WTC11 (cell line): ENCODE results near the gene ICAM1. TPM values are rescaled to one million over a fixed set of nuclear protein-coding genes. Genes with fewer than 3 reads are reported as not detected.

ENCODE experiments used
- ATAC-seq: fragments of 200-7000 bp; cut with Tn5 transposase; 2 replicates; pipeline ENCODE4 v1.10.0; 2021; ENCODE audit warnings: mild to moderate bottlenecking, moderate library complexity
- CTCF ChIA-PET: fragments of 300-600 bp; sonication (Branson Sonifier 250); formaldehyde crosslinking; loops from one replicate; lab custom pipeline; 2021; ENCODE audit warnings: antibody characterized with exemption; lab: Charles Lee
- POLR2A ChIA-PET: fragments of 350-600 bp; sonication (Branson Sonifier 250); formaldehyde crosslinking; loops from one replicate; lab custom pipeline; 2021; ENCODE audit warnings: antibody characterized with exemption; lab: Charles Lee
- DNase-seq: peaks from one replicate; pipeline ENCODE4 v3.0.0; 2021; ENCODE audit warnings: low spot score
- H3K27ac Mint-ChIP-seq: 2 replicates; pipeline ENCODE4 v1.8.0; 2021; ENCODE audit warnings: mixed read lengths
- H3K27me3 Mint-ChIP-seq: 2 replicates; pipeline ENCODE4 v1.8.0; 2021; ENCODE audit warnings: low read depth, mild to moderate bottlenecking, moderate library complexity, mixed read lengths
- H3K36me3 Mint-ChIP-seq: 2 replicates; pipeline ENCODE4 v1.8.0; 2021; ENCODE audit warnings: mixed read lengths
- H3K4me1 Mint-ChIP-seq: 2 replicates; pipeline ENCODE4 v1.8.0; 2022; ENCODE audit warnings: mixed read lengths
- H3K4me3 Mint-ChIP-seq: 2 replicates; pipeline ENCODE4 v1.8.0; 2021; ENCODE audit warnings: mild to moderate bottlenecking, moderate library complexity, mixed read lengths
- H3K9me3 Mint-ChIP-seq: 2 replicates; pipeline ENCODE4 v1.8.0; 2021; ENCODE audit warnings: mixed read lengths
- AFF4 ChIP-seq: sonication (generic); formaldehyde crosslinking; IDR thresholded peaks from 2 replicates; pipeline ENCODE4 v1.8.1; 2023; ENCODE audit warnings: mild to moderate bottlenecking, missing genetic modification reagents, borderline replicate concordance
- ARID4B ChIP-seq: sonication (generic); formaldehyde crosslinking; IDR thresholded peaks from 2 replicates; pipeline ENCODE4 v1.8.0; 2023; ENCODE audit warnings: missing genetic modification reagents, mild to moderate bottlenecking, borderline replicate concordance
- CREB1 ChIP-seq: sonication (generic); formaldehyde crosslinking; IDR thresholded peaks from 2 replicates; pipeline ENCODE4 v1.8.0; 2023; ENCODE audit warnings: mild to moderate bottlenecking, missing genetic modification reagents
- CREM ChIP-seq: sonication (generic); formaldehyde crosslinking; IDR thresholded peaks from 2 replicates; pipeline ENCODE4 v1.8.1; 2022; ENCODE audit warnings: mild to moderate bottlenecking, missing genetic modification reagents, moderate library complexity
- FOXK1 ChIP-seq: sonication (generic); formaldehyde crosslinking; IDR thresholded peaks from 2 replicates; pipeline ENCODE4 v1.8.0; 2022; ENCODE audit warnings: mild to moderate bottlenecking, moderate library complexity, missing genetic modification reagents
- IRF1 ChIP-seq: sonication (generic); formaldehyde crosslinking; IDR thresholded peaks from 2 replicates; pipeline ENCODE4 v1.8.0; 2023; ENCODE audit warnings: missing genetic modification reagents
- JUN ChIP-seq: sonication (generic); formaldehyde crosslinking; IDR thresholded peaks from 2 replicates; pipeline ENCODE4 v1.8.0; 2023; ENCODE audit warnings: mild to moderate bottlenecking, missing genetic modification reagents
- MLX ChIP-seq: sonication (generic); formaldehyde crosslinking; IDR thresholded peaks from 2 replicates; pipeline ENCODE4 v1.8.1; 2023; ENCODE audit warnings: mild to moderate bottlenecking, missing genetic modification reagents, moderate library complexity
- USF1 ChIP-seq: sonication (generic); formaldehyde crosslinking; IDR thresholded peaks from 2 replicates; pipeline ENCODE4 v1.8.0; 2022; ENCODE audit warnings: mild to moderate bottlenecking, missing genetic modification reagents
- USF2 ChIP-seq: sonication (generic); formaldehyde crosslinking; IDR thresholded peaks from 2 replicates; pipeline ENCODE4 v1.8.1; 2023; ENCODE audit warnings: mild to moderate bottlenecking, missing genetic modification reagents, moderate library complexity
- ZBTB21 ChIP-seq: sonication (generic); formaldehyde crosslinking; IDR thresholded peaks from 2 replicates; pipeline ENCODE4 v1.8.1; 2023; ENCODE audit warnings: mild to moderate bottlenecking, missing genetic modification reagents, borderline replicate concordance
- ZNF138 ChIP-seq: sonication (generic); formaldehyde crosslinking; conservative IDR thresholded peaks from 2 replicates; pipeline ENCODE4 v1.8.1; 2022; ENCODE audit warnings: mild to moderate bottlenecking, moderate library complexity, missing genetic modification reagents
- ZNF317 ChIP-seq: sonication (generic); formaldehyde crosslinking; IDR thresholded peaks from 2 replicates; pipeline ENCODE4 v1.8.1; 2023; ENCODE audit warnings: low read depth, mild to moderate bottlenecking, moderate library complexity, missing genetic modification reagents, borderline replicate concordance
- ZNF396 ChIP-seq: fragments of 250-450 bp; sonication (Bioruptor Pico); IDR thresholded peaks from 2 replicates; pipeline ENCODE4 v1.8.0; 2021; ENCODE audit warnings: mild to moderate bottlenecking, moderate library complexity, borderline replicate concordance
- ZNF416 ChIP-seq: fragments of 250-450 bp; sonication (Bioruptor Pico); IDR thresholded peaks from 2 replicates; pipeline ENCODE4 v1.9.0; 2021; ENCODE audit warnings: mild to moderate bottlenecking, inconsistent platforms
- ZNF512 ChIP-seq: sonication (generic); formaldehyde crosslinking; IDR thresholded peaks from 2 replicates; pipeline ENCODE4 v1.8.1; 2022; ENCODE audit warnings: missing genetic modification reagents, borderline replicate concordance
- total RNA-seq: library from RNA; stranded (reverse); gene quantifications from 3 replicates; pipeline ENCODE4 v1.2.3, GENCODE V29; 2021

Gene ICAM1
- total RNA-seq, 1 experiment from 2014 or later, result 3.8 TPM

- Mint-ChIP-seq H3K27ac (no peak overlapping the region), H3K36me3 (no peaks in the 10 kb centered on the region), H3K4me3 (no peak overlapping the region), H3K4me1 (no peaks in the 10 kb centered on the region), H3K27me3 (peaks cover 5% of the 10 kb centered on the region), H3K9me3 (no peaks in the 10 kb centered on the region)
- DNase-seq (no peak), ATAC-seq (no peak)
- ChIA-PET CTCF (interaction anchor here (0.6 to 2.4 kb wide), 4 partner anchors 65 to 305 kb away, joined by 3 to 9 read pairs (median 4); no protein-coding TSS in a partner anchor), POLR2A (no interaction called here)
- TF ChIP-seq ZNF317 (CRISPR knock-in tag) (no peak), AFF4 (CRISPR knock-in tag) (no peak), USF2 (CRISPR knock-in tag) (no peak), CREM (CRISPR knock-in tag) (no peak), ZNF416 (no peak)
- TF ChIP-seq, all 79 proteins: peak for 0
Measured at GRCh38 chr19:10305139-10305806, 34.4 kb downstream of the ICAM1 start.

GRCh38 chr19:10306327-10306726 lies 35.4 kb downstream of the ICAM1 start:
- CTCF ChIA-PET, result interaction anchor here (2.4 kb wide), 1 partner anchor 82 kb away, joined by 9 read pairs; no protein-coding TSS in a partner anchor
- H3K27me3 Mint-ChIP-seq, result peaks cover 2% of the 10 kb centered on the region
- ATAC-seq (no peak), DNase-seq (no peak)
- no peak overlapping the region for H3K27ac Mint-ChIP-seq
- H3K36me3 Mint-ChIP-seq, result no peaks in the 10 kb centered on the region
- TF ChIP-seq MLX (CRISPR knock-in tag) (no peak), FOXK1 (CRISPR knock-in tag) (no peak), USF1 (CRISPR knock-in tag) (no peak), ZNF512 (CRISPR knock-in tag) (no peak), ZBTB21 (CRISPR knock-in tag) (no peak), JUN (CRISPR knock-in tag) (no peak), ZNF396 (CRISPR knock-in tag) (no peak), ARID4B (CRISPR knock-in tag) (no peak), ZNF138 (CRISPR knock-in tag) (no peak), CREB1 (CRISPR knock-in tag) (no peak), IRF1 (no peak)
- POLR2A ChIA-PET, result no interaction called here
- no peaks in the 10 kb centered on the region for H3K4me1 Mint-ChIP-seq
- no peaks in the 10 kb centered on the region for H3K9me3 Mint-ChIP-seq
- H3K4me3 Mint-ChIP-seq, result no peak overlapping the region
